ENCODE data around the gene TMEM263. TPM values are rescaled to one million over a fixed set of nuclear protein-coding genes. Genes with fewer than 3 reads are reported as not detected.
A peak's percentile ranks its signal among the peaks of the same experiment; 100 is the strongest.
"Not testable (repeated sequence)": the region's sequence is repeated elsewhere in the genome, so short reads cannot be mapped to it uniquely, and the experiment has no call there.

Gene TMEM263
- total RNA-seq, 1 donor from 2014 or later, result 4.3 TPM

- peak; percentile 99 for ATAC-seq
Observed at GRCh38 chr12:106986625-106987389, 31.1 kb downstream of the TMEM263 start, which contains the start of gene MTERF2. TSS of gene MTERF2 (minus strand) at chr12:106987146. CDS start at chr12:106978714, 8,432 bp downstream.

GRCh38 chr12:106987846-106988245 lies 32.1 kb downstream of the TMEM263 start:
- peak; percentile 49 for ATAC-seq

- ATAC-seq, result no peak
Observed at GRCh38 chr12:106994579-106995220, 39.0 kb downstream of the TMEM263 start.

GRCh38 chr12:106996102-106996501 lies 40.4 kb downstream of the TMEM263 start:
- not testable (repeated sequence) for ATAC-seq

GRCh38 chr12:106997916-106998315 lies 42.2 kb downstream of the TMEM263 start:
- no peak for ATAC-seq

- ATAC-seq, result no peak
Observed at GRCh38 chr12:106999446-106999845, 43.7 kb downstream of the TMEM263 start.

- not testable (repeated sequence) for ATAC-seq
Observed at GRCh38 chr12:107002665-107003064, 47.0 kb downstream of the TMEM263 start.

GRCh38 chr12:107007411-107007810 lies 51.7 kb downstream of the TMEM263 start:
- no peak for ATAC-seq

GRCh38 chr12:107011519-107011918 lies 55.8 kb downstream of the TMEM263 start:
- no peak for ATAC-seq

- no peak for ATAC-seq
Observed at GRCh38 chr12:107012736-107013425, 57.2 kb downstream of the TMEM263 start.

- peak; percentile 98 for ATAC-seq
Observed at GRCh38 chr12:107014055-107014454, 58.3 kb downstream of the TMEM263 start.

- no peak for ATAC-seq
Observed at GRCh38 chr12:107017042-107017441, 61.3 kb downstream of the TMEM263 start.

GRCh38 chr12:107019546-107019945 lies 63.8 kb downstream of the TMEM263 start:
- ATAC-seq, result no peak

Other genes with a start within 250 kb of the TMEM263 start
- 3.0 TPM for gene RIC8B, start 181.2 kb upstream of the TMEM263 start, total RNA-seq
- 2.8 TPM for gene MTERF2, start 31.2 kb downstream of the TMEM263 start, total RNA-seq
- 5.0 TPM for gene CRY1, start 137.6 kb downstream of the TMEM263 start, total RNA-seq

Measured in esophagus mucosa (tissue), 1 donor.